Stimulated activated CD8-positive, alpha-beta memory T cell treated with anti-CD3 and anti-CD28 coated beads, Interleukin-7, amount 100 ng/mL, for 4 hours (primary cell): ENCODE results near the gene ZNF280A.

Experiments used
- DNase-seq, 2 donors: peaks; one replicate each; pipeline ENCODE4 v3.0.0-alpha.2; 2020; ENCODE audit warnings: low read depth in 2 of 2

ZNF280A gene, protein sequence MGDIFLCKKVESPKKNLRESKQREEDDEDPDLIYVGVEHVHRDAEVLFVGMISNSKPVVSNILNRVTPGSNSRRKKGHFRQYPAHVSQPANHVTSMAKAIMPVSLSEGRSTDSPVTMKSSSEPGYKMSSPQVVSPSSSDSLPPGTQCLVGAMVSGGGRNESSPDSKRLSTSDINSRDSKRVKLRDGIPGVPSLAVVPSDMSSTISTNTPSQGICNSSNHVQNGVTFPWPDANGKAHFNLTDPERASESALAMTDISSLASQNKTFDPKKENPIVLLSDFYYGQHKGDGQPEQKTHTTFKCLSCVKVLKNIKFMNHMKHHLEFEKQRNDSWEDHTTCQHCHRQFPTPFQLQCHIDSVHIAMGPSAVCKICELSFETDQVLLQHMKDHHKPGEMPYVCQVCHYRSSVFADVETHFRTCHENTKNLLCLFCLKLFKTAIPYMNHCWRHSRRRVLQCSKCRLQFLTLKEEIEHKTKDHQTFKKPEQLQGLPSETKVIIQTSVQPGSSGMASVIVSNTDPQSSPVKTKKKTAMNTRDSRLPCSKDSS

DNA sequence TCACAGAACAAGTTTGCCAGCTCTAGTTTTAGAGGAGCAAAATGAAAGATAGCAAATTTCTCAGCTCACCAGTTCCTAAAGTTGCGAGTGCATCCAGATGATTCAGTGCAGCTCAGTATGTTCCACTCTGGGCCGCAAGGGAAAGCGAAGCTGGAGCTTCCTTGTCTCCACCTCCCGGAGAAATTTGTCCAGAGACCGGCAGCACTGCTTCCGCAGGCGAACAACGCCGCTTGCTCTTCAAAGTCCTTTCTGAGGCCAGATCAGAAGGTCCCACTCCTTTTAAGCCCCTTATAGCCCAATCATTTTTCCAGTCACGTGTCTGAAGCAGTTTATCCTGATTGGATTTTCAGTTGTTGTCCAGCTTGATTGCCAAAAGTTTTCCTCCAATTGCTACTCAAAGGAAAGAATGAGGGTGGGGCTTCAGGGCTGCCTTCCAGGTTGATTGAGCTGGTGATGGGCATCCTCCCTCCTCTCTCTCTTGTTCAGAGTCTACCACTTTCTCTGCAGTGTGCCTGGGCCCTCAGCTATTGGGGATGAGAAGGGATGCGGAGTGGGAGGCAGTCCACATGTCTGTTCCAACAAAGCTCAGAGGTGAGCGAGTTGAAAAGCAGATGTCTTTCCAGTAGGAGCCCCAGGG, at the start of gene ZNF280A:
TSS of gene ZNF280A (minus strand) at position 251 of the 637 bp plus-strand sequence. CDS start 4,640 bp downstream, outside the sequence.
- DNase-seq: no peak

DNA sequence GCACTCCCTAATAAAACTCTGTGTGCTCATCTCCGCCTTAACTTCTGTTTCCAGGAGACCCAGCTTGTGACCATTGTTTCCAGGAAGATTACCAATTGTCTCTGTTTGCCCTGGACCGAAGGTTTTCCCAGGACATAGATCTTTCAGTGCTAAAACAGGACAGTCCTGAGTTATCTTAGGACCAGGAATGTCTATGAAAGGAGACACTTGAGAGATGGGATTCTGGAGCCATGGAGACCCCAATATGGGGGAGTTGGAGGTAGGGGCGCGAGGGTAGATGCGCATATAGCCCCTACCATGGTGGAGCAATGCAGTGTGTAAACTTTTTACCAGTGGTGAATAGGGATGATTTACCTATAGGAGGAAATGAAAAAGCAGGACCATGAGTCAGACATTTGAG, 49.1 kb upstream of the ZNF280A start:
- DNase-seq: no peak

DNA sequence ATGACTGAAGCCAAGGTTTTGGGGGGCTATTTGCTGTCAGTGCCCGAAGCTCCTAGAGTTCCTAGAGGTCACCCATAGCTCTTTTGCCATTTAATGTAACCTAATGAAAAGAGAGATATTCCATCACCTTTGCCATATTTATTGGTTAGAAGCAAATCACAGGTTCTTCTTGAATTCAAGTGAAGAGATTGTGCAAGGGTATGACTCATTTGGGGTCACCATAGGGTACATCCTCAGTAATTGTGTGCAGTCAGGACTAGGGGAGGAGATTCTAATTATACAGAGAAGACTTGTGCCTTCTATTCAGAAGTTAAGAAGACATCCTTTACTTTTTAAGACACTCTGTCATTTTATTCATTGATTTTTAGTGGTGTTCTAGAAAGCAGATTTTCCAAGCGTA, 45.9 kb upstream of the ZNF280A start:
- no peak for DNase-seq

DNA sequence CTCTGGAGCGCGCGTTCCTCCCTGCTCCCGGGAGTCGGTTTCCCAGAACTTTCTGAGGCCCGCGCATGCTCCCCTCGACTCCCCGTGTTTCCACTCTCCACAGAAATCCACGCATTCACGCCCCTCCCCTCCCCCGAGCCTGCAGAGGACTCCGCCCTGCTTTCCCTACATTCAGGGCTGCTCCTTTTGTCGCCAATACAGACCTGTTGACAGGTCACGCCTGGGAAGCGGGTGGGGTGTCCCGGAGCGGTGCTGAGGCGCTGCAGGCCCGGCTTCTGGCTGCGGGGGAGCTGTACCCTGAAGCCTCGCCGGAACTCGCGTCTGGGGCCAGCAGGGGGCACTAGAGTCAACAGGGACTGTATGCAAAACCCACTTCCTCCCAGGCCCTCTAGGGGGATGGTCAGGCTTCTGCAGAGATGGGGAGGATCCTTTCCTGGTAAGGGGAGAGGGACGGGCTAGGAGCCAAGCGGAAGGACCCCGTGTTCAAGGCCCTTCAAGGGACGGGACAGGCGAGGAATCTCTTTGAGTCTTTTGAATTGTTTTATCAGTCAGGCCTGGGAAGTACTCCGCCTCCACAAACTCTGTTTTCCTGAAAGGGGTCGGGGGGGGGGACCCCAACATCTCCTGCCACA, 39.0 kb upstream of the ZNF280A start, which contains the start of gene PRAME:
TSS of gene PRAME (minus strand) at position 294 of the 632 bp plus-strand sequence. CDS start 2,433 bp downstream, outside the sequence.
- DNase-seq: peak; percentile 27

DNA sequence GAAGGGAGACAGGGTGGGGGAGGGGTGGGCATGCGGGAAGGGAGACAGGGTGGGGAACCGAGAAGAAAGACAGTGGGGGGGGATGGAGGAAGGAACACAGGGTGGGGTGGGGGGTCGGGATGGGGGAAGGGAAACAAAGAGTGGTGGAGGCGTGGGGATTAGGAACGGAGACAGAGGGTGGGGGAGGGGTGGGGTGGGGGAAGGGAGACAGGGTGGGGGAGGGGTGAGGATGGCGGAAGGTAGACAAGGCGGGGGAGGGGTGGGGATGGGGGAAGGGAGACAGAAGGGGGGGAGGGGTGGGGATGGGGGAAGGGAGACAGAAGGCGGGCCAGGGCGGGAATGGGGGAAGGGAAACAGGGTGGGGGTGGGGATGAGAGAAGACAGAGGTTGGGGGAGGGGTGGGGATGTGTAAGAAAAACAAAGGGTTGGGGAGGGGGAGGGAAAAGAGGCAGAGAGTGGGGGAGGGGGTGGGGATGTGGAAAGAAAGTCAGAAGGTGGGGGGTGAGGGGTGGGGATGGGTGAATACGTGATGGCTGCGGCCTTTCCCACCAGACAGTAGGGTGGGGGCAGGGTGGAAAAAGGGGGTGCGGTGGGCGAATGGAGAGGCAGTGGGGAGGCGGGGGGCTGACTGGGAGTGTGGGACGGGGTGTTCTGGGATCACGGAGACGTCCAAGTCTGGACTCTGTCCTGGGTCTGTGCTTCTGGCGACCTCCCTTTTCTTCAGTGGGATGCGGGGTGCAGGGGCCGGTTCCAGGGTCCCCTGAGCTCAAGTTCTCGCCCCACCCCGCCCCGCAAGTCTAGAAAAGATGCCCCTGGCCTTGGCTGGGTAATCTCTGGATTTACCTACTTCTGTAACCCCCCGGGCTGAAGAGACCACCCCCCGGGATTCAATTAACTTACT, 38.3 kb upstream of the ZNF280A start:
- no peak for DNase-seq

DNA sequence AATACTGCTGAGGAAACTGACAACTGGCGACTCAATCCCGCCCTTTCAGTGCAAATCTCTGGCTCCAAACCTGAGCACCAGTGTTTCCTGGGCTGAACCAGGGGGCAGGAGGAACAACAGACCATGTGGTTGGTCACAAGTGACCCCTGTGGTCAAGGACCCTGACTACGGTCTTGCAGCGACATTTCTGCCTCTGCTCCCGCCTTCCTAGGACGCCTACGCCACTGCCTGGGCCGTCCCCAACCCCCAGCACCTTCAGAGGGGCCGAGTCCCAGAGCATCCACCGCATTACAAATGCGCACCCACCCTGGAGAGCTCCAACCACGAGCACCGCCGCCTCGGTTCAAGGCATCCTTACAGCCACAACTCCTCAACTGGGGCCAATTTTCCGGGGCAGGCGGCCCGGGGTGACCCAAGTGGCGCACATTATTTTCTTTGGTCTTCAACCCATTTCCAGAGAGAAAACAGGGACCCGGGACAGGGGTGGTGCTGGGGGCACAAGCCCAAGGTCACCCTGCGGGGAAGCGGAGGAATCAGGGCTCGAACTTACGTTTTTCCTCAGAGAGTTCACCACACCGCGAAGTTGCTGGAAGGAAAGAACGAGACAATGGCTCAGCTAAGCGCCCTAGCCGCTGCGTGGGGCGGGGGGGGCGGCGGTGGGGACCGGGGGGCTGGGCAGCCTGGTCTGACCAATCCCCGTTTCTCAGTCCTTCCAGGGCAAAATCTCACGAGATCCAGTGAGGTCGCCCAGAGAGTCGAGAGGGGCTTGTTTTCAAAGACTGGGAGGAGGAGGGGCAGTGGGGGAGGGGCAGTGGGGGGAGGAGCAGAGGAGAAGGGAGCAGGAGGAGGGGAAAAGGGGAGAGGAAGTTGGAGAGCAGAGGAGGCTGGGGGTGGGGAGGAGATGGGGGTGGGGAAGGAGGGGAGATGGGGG, 37.2 kb upstream of the ZNF280A start:
- DNase-seq: no peak

DNA sequence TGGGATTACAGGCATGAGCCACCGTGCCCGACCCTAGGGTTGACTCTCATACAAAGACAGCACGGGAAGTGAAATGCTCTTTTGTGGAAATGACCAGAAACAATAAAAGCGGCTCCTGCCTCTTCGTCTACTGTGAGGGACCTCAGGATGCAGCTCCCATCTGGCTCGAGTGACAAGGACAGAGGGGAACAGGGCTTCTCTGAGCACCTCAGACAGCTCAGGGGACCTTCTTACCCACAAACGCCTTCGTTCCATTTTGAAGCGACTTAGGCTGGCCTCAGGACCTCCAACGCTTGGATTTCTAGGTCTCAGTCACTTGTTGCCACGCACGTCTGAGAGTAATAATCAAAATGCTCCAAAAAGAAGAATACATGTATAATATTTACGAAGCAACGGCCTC, 36.5 kb upstream of the ZNF280A start:
- DNase-seq: no peak

DNA sequence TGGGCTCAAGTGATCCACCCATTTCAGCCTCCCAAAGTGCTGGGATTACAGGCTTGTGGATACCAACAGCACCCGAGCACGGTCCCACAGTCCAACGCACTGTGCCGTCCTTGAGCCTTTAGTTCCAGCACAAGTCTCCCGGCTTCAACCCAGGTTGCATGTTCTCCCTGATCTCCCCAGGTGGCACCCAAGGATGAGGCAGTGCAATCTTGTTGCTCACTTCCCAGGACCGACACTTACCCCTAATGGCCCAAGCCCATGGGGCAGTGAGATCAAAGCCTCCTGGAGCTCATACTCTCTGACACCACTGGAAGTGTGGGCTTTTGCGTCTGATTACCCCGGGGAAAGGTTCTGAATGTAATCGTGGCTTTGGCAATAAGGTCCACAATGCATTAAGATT, 35.5 kb upstream of the ZNF280A start:
- DNase-seq: no peak

DNA sequence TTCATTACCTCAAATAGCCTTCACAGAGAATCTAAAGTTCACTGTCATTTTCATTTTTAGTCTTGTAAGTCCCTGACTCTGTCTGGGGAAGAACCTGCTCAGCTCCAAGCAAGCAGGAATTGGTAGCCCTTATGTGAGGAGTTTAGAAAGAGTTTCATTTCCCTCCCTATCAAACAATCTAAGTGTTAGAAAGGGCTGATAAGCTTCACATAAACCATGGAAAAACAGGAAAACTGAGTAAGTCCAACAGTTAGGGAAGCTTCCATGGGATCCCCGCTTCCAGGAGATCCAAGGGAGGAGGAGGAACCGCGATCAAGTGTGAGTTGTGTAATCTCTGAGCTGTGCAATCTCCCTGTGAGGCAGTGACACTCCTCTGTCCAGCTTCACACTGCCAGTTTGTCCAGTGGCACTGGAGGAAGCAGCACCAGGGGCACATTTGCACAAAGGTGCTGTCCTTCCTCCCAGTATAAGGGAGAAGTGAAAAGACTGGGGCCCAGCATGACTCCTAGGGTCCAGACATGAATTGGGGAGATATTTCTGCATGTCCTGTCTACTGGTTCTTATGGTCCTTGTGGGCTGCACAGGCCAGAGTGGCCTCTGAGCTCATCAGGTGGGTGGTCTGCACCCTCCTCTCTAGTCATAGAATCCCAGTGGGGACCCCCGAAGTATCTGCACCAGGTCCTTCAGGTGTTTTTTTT, 34.7 kb upstream of the ZNF280A start:
- no peak for DNase-seq

DNA sequence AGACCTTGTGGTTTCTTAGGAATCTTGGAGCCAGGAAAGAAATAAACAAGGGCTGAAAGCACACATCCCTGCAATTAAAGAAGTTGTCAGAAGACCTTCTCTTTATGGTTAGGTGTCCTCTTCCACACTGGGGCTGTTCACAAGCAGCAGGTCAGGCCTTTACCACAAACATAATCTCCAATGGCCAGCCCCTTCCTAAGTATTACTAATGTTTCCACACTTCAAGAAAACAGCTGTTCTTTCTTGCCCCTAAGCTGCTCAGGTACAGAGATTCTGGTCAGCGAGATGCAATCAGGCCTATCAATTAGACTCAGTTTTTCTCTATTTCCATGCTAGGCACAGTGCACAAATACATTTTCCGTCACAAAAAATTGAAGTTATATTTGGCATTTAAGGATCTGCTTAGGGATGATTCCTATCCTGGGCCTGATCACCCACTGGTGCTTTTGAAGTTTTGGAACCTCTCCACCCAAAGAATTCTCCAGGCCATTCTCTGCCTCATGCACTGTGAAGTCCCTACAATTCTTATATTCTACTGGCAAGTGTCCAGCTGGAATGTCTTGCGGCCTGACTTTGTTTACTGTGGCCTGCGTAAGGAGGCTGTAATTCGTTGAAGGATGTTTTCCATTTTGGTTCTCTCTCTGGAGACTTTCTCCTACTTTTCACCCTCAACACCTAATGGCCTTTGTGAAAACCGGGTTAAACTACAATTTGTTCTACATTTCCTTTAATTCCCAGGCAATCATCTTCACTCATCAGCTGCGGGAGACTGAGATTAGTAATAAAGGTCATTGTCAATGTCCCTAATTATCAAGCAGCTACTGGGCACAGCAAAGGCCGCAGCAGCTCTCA, 33.9 kb upstream of the ZNF280A start:
- no peak for DNase-seq

DNA sequence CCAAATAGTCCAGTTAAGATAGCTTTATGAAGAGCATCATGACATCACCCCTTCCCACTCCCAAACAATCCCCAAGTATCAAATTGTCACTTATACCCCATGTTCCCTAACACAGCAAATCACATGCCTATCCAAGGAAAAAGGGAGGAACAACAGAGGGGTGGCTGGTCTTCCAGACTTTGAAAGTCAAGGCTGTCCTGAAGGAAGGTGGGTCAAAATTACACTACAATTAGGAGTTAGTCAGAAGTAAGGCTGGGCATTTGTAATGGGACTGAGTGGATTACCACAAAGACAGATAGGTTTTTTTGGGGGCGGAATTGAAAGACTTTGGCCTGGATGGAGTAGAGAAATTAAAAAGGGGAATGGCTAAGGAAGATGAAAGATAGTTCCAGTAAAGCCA, 33.1 kb upstream of the ZNF280A start:
- no peak for DNase-seq

DNA sequence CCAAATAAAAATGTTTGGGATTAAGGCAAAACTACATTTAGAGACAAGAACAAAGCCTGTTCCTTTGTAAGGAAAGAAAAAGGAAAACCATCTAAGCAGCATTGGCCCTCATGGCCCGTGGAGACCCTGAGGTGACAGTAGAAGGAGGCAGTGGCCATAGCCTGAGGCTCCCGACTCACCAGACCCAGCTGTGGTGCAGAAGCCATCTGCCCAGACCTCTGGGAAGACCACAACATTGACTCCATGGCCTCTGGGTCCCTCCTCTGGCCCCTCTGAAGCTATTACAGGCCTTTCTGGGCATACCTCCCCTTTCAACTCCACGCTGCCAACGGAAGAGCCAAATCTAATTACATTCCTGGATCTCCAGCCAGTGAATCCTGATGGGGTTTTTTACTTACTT, 32.6 kb upstream of the ZNF280A start:
- DNase-seq: no peak

DNA sequence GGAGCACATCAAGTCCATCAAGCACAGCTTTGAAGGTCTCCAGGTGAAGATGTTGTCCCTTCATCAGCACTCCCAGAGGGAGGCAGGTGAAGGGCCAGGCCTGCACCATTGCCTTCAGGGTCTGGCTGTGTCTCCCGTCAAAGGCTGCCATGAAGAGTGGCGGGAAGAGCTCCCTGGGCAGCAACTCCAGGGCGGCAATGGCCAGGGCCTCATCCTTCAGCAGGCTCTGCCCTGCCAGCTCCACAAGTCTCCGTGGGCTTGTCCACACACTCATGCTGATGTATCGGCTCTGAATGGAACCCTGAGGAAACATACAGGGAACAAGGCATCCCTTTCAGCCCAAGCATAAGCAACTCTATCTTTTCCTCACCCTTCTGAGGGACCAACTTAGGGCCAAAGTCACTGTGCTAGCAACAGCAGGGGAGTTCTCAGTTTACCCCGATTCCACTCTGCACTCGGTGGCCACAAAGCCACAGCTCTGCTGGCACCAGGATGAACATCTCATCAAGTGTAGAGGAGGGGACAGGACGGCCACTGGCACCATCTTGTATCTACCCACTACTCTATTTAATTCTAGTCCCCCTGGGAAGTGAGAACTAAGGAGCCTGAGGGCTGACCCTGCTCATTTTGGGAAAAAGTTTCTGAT, 30.8 kb upstream of the ZNF280A start:
- no peak for DNase-seq

DNA sequence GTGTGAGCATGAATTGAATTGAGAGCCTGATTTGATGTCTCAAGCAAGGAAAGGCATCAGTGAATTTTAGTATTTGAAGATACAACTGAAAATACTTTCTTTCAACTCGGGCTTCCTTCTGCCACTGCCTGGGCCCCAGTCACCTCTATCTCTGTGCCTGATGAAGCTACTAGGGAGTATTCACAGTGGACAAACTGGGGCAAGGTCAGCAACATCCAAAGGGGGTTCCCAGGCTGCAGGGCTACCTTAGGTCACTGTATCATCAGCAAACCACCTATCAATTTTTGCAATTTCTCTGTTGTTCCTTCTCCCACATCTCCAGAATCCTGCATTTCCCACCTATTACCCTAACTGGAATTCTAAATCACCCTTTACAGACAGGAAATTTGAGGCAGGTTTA, 28.8 kb upstream of the ZNF280A start:
- no peak for DNase-seq

DNA sequence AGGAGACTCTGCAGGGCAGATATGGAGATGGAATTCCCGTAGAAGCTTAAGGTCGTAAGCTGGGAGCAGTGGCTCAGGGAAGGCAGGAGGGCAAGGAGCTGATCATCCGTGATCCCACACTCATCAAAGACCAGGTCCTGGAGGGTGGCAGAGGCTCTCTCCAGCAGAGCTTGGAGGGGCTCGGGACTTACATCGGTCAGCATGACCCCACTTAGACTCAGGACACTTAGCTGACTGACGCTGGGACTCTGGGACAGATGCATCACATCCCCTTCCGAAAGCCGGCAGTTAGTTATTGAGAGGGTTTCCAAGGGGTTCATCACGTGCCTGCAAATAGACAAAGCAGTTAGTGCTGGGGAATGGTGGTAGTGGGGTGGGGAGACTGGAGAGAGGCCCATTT, 28.2 kb upstream of the ZNF280A start:
- no peak for DNase-seq

DNA sequence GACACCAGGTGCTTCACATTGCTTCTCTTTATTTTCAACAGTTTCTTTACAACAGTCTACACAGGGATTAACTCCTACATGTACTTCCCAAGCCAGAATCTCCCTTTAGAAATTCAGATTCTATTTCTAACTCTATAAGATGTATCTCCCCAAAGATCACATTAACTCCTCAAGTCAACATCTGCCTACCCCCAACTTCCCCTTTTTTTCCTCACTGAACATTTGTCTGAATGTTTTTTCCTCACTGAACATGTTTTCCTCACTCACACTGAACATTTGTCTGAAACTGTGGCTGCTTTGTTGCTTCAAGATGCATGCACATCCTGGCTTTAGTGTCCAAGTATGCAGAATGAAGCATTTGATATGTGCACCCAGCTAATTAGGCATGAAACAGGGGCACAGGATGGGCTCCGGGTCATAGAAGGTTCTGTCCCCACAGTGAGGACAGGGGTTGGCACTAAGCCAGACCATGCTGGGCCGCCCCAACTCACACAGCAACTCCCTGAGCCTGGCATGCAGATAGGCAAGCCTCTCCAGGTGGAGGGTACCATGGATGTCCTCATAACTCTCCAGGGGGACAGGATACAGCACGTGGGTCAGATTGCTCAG, 27.7 kb upstream of the ZNF280A start:
- DNase-seq: no peak

DNA sequence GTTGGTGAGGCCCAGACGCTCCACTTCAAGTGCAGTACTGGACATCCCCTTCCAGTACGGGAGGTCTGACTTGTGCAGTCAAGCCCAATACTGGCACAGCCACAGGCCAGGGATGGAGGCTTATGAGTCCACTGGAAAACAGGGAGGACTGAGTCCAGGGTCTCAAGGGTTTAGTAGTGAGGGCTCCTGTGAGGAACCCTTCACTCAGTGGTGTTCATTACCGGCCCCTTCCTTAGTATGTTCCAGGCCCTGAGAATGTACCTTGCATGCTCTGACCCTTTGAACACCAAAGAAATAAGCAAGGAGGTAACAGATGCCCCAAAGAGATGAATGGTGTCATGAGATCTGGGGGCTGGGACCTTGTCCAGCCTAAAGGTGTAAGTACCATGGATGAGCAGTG, 27.2 kb upstream of the ZNF280A start:
- DNase-seq: no peak

DNA sequence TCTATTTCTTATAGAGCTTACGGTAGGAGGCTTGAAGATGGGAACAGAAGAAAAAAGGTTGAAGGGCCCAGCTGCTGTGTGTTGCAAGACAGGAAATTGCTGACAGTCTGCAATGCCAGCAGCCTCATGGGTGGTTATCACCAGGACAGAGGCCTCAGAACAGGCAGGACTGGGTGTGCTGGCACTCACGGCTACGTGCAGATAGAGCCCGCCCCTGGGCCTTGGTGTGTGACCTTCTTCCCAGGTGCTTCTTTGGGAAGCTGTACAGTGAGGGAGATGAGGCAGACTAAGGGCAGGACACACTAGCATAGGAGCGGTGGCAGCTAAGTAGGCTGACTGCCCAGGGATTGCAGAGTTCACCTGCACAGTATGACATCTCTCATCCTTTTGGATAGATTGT, 26.4 kb upstream of the ZNF280A start:
- DNase-seq: no peak
